B cell (primary cell): ENCODE data around the gene LRIG1. TPM values are rescaled to one million over a fixed set of nuclear protein-coding genes. Genes with fewer than 3 reads are reported as not detected.

Experiments
- ATAC-seq: fragments of 200-7000 bp; cut with Tn5 transposase; one replicate; pipeline ENCODE4 v1.10.0; 2021; ENCODE audit warnings: low read depth, mild to moderate bottlenecking, moderate number of reproducible peaks, moderate library complexity
- CTCF ChIA-PET: fragments of 350-600 bp; sonication (Branson Sonifier 250); formaldehyde crosslinking; loops from one replicate; lab custom pipeline; 2021; ENCODE audit warnings: antibody characterized with exemption, inconsistent platforms; lab: Charles Lee
- POLR2A ChIA-PET: fragments of 350-600 bp; sonication (Branson Sonifier 250); formaldehyde crosslinking; loops from one replicate; lab custom pipeline; 2021; ENCODE audit warnings: antibody characterized with exemption; lab: Charles Lee
- DNase-seq: peaks from one replicate; pipeline ENCODE4 v3.0.0; 2013
- H2AFZ ChIP-seq: 2 replicates; pipeline ENCODE4 v1.6.1; 2012; ENCODE audit warnings: mild to moderate bottlenecking, low read depth, low read length; ENCODE audit not compliant: insufficient read depth, poor library complexity, severe bottlenecking
- H3K27ac ChIP-seq, 2 donors: 1 replicate in 1 of 2; 2 replicates in 1 of 2; pipeline ENCODE4 v1.5.1; 2012 to 2013; ENCODE audit warnings: low read length in 2 of 2, mild to moderate bottlenecking in 2 of 2, moderate library complexity in 1 of 2
- H3K27me3 ChIP-seq, 4 experiments: fragments of 200-600 bp in 1 of 4; sonication (generic) in 1 of 4; replicated peaks in 1 of 4; 1 replicate in 2 of 4; 2 replicates in 2 of 4; pipeline versions ENCODE4 v1.6.1 to v1.7.0; 2013 to 2016; ENCODE audit warnings: low read length in 3 of 4, mild to moderate bottlenecking in 2 of 4, mixed read lengths in 1 of 4, moderate library complexity in 1 of 4; ENCODE audit not compliant: insufficient read depth in 4 of 4, control insufficient read depth in 3 of 4; ENCODE audit errors: control extremely low read depth in 1 of 4
- H3K36me3 ChIP-seq, 2 experiments: replicated peaks in 1 of 2; 1 replicate in 1 of 2; 2 replicates in 1 of 2; pipeline versions ENCODE4 v1.6.1 to v1.7.1; 2013; ENCODE audit warnings: low read length in 1 of 2; ENCODE audit not compliant: insufficient read depth in 2 of 2, control insufficient read depth in 1 of 2; ENCODE audit errors: control extremely low read depth in 1 of 2, extremely low read depth in 1 of 2
- H3K4me1 ChIP-seq, 2 donors: fragments of 200-600 bp in 1 of 2; sonication (generic) in 1 of 2; 1 replicate in 1 of 2; 2 replicates in 1 of 2; pipeline versions ENCODE4 v1.5.1 to v1.6.1; 2013 to 2017; ENCODE audit warnings: low read length in 2 of 2; ENCODE audit not compliant: control insufficient read depth in 2 of 2, insufficient read depth in 2 of 2
- H3K4me2 ChIP-seq: replicated peaks from 2 replicates; pipeline ENCODE3; 2012; ENCODE audit warnings: mild to moderate bottlenecking, low read depth, low read length; ENCODE audit not compliant: poor library complexity, severe bottlenecking
- H3K4me3 ChIP-seq, 5 experiments: fragments of 200-600 bp in 1 of 5; sonication (generic) in 1 of 5; 1 replicate in 3 of 5; 2 replicates in 2 of 5; pipeline versions ENCODE4 v1.5.1 to v1.7.0; 2011 to 2016; ENCODE audit warnings: low read length in 4 of 5, mild to moderate bottlenecking in 4 of 5, low read depth in 2 of 5, control low read depth in 1 of 5, moderate library complexity in 1 of 5; ENCODE audit not compliant: insufficient read depth in 1 of 5; ENCODE audit errors: control extremely low read depth in 1 of 5, extremely low read depth in 1 of 5
- H3K79me2 ChIP-seq: fragments of 200-600 bp; sonication (generic); one replicate; pipeline ENCODE4 v1.6.0; 2016; ENCODE audit warnings: low read length; ENCODE audit not compliant: control insufficient read depth, insufficient read depth
- H3K9ac ChIP-seq: fragments of 200-600 bp; sonication (generic); 2 replicates; pipeline ENCODE4 v1.6.1; 2017; ENCODE audit warnings: mild to moderate bottlenecking, low read length, moderate library complexity
- H3K9me3 ChIP-seq, 3 donors: one replicate each; pipeline versions ENCODE4 v1.6.1 to v1.7.1; 2013; ENCODE audit warnings: low read length in 2 of 3; ENCODE audit not compliant: control insufficient read depth in 2 of 3, insufficient read depth in 1 of 3; ENCODE audit errors: control extremely low read depth in 1 of 3
- H4K20me1 ChIP-seq: 2 replicates; pipeline ENCODE4 v1.6.0; 2012; ENCODE audit warnings: mild to moderate bottlenecking, low read length; ENCODE audit not compliant: insufficient read depth, control insufficient read depth, poor library complexity, severe bottlenecking
- H3K27ac Mint-ChIP-seq: one replicate; pipeline ENCODE4 v1.8.0; 2021; ENCODE audit warnings: mixed read lengths
- H3K27me3 Mint-ChIP-seq: one replicate; pipeline ENCODE4 v1.8.0; 2021; ENCODE audit warnings: mixed read lengths
- H3K4me1 Mint-ChIP-seq: one replicate; pipeline ENCODE4 v1.8.0; 2021; ENCODE audit warnings: mixed read lengths
- H3K4me3 Mint-ChIP-seq: one replicate; pipeline ENCODE4 v1.8.0; 2021; ENCODE audit warnings: mixed read lengths
- H3K9me3 Mint-ChIP-seq: one replicate; pipeline ENCODE4 v1.8.0; 2022; ENCODE audit warnings: mixed read lengths; ENCODE audit not compliant: insufficient read depth
- EZH2 ChIP-seq: IDR thresholded peaks from 2 replicates; pipeline ENCODE4 v1.6.1; 2012; ENCODE audit warnings: borderline replicate concordance, low read depth, mild to moderate bottlenecking, moderate library complexity, low read length; ENCODE audit not compliant: insufficient read depth, poor library complexity, severe bottlenecking
- WGBS: methylation state at CpG from one replicate; pipeline ENCODE4 v1.1.5; 2013; ENCODE audit warnings: missing lambda C conversion rate; ENCODE audit not compliant: insufficient coverage; 5-methylcytosine and 5-hydroxymethylcytosine counted together
- intact Hi-C: fragments of 100-400 bp; cut with micrococcal nuclease; formaldehyde crosslinking; loops from one replicate; pipeline ENCODE4 v1.10.0; 2022
- polyA plus RNA-seq: library from polyadenylated mRNA; depleted of rRNA; stranded (reverse); fragments of >200 nt; gene quantifications from 2 replicates; pipeline ENCODE4 v1.2.3, GENCODE V29; 2012
- total RNA-seq, 2 donors: library from RNA; stranded (reverse); fragments of 120-200 nt in 1 of 2; gene quantifications; 1 replicate in 1 of 2; 2 replicates in 1 of 2; pipeline versions ENCODE4 v1.2.3 to v1.2.4, GENCODE V29; 2013 to 2022
- TF ChIP-seq, protein P1 (sequence below): fragments of 200-600 bp; IDR thresholded peaks from one replicate; pipeline ENCODE4 v1.8.0; 2022; ENCODE audit warnings: antibody characterized with exemption, mild to moderate bottlenecking

Gene LRIG1
- total and polyA plus RNA-seq, 2 donors (not counting 1 experiment from before 2014, with no cell fraction given), result 9.2 to 12.4 TPM

DNA sequence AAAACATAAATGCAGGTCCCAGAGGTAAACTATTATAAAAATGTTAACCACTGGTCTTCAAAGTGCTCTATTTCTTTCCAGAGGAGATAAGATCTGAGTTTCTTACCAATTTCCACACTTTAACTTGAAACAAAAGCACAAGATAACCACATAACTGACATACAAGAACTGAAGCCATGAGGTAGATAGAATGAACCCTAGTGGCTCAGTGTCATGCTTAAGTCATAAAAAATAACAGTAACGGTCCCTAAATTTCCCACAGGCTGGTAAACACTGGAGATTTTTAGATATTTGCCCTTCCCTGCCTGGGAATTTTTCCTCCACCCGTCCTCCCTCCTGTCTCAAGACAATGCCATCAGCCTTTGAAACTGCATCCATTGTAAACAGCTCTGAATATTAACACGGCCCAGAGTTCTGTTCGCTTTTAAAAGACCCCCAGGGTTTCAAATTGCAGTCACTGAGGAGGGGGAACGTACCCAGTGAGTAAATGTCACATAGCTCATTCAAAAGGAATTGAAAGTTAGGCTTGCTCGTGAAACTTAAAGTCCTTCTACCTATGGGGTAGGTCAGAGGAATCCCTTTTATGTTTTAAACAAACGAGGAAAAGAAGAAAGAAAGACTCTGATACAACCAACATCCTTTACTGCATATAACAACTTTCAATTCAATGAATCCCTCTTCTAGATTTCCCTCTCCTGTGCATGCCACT, 5.7 kb downstream of the LRIG1 start:
- Histone ChIP-seq H2AFZ (no peak overlapping the region), H3K27me3 (peaks cover 0 to 25% (median 18%) of the 10 kb centered on the region in 4 experiments), H3K4me3 (no peak overlapping the region), H3K4me1 (peaks cover 20 to 21% of the 10 kb centered on the region in 2 donors), H3K27ac (no peak overlapping the region), H3K9ac (no peak overlapping the region), H3K4me2 (no peak overlapping the region), H3K79me2 (peaks cover 4% of the 10 kb centered on the region), H4K20me1 (no peaks in the 10 kb centered on the region), H3K9me3 (no peaks in the 10 kb centered on the region), H3K36me3 (no peaks in the 10 kb centered on the region)
- no peak overlapping the region for H3K27ac Mint-ChIP-seq
- 83% methylated on average over 4 of the region's 7 CpGs for WGBS
- H3K4me1 Mint-ChIP-seq, result peaks cover 25% of the 10 kb centered on the region
- H3K27me3 Mint-ChIP-seq, result peaks cover 59% of the 10 kb centered on the region
- ATAC-seq (no peak), DNase-seq (no peak)
- TF ChIP-seq EZH2, result no peak
- TF ChIP-seq, protein P1, sequence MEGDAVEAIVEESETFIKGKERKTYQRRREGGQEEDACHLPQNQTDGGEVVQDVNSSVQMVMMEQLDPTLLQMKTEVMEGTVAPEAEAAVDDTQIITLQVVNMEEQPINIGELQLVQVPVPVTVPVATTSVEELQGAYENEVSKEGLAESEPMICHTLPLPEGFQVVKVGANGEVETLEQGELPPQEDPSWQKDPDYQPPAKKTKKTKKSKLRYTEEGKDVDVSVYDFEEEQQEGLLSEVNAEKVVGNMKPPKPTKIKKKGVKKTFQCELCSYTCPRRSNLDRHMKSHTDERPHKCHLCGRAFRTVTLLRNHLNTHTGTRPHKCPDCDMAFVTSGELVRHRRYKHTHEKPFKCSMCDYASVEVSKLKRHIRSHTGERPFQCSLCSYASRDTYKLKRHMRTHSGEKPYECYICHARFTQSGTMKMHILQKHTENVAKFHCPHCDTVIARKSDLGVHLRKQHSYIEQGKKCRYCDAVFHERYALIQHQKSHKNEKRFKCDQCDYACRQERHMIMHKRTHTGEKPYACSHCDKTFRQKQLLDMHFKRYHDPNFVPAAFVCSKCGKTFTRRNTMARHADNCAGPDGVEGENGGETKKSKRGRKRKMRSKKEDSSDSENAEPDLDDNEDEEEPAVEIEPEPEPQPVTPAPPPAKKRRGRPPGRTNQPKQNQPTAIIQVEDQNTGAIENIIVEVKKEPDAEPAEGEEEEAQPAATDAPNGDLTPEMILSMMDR, result no peak
- no peak overlapping the region for H3K4me3 Mint-ChIP-seq
- H3K9me3 Mint-ChIP-seq, result no peaks in the 10 kb centered on the region
- POLR2A ChIA-PET, result no interaction called here
- intact Hi-C loops, result no loop called here
- CTCF ChIA-PET, result no interaction called here

DNA sequence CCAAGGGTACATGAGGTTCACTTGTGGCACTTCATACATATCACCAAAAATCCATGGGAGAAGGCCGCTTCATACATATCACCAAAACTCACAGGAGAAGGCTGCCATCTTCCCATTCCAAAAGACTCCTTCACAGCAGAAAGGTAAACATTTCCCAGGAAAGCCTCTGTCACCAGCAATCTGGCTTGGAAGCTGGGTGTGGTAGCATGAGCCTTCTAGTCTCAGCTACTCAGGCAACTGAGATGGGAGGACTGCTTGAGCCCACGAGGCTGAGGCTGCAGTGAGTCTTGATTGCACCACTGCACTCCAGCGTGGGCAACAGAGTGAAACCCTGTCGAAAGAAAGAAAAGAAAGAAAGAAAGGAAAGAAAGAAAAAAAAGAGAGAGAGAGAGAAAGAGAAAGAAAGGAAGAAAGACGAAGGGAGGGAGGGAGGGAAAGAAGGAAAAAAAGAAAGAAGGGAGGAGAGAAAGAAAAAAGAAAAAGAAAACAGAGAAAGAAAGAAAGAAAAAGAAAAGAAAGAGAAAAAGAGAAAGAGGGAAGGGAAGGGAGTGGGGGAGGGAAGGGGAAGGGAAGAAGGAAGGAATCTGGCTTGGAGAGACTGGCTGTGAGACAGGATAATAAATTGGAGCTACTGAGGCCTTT, 7.2 kb downstream of the LRIG1 start:
- CTCF ChIA-PET, result interaction anchor here (1.1 kb wide), 2 partner anchors 20 to 322 kb away, joined by 3 read pairs; no protein-coding TSS in a partner anchor
- no peak overlapping the region for H3K4me2 ChIP-seq
- no peaks in the 10 kb centered on the region for H4K20me1 ChIP-seq
- no peak overlapping the region for H3K4me3 ChIP-seq
- H3K79me2 ChIP-seq, result peaks cover 4% of the 10 kb centered on the region
- WGBS, result 72% methylated on average over 5 of the region's 5 CpGs
- H3K27ac ChIP-seq, result no peak overlapping the region
- no peak overlapping the region for H3K9ac ChIP-seq
- no peak overlapping the region for H2AFZ ChIP-seq
- no peaks in the 10 kb centered on the region for H3K9me3 ChIP-seq
- intact Hi-C loops, result no loop called here
- H3K27me3 Mint-ChIP-seq, result peaks cover 45% of the 10 kb centered on the region
- peaks cover 19% of the 10 kb centered on the region for H3K4me1 Mint-ChIP-seq
- TF ChIP-seq, protein P1, result no peak
- no peak for TF ChIP-seq EZH2
- H3K36me3 ChIP-seq, result no peaks in the 10 kb centered on the region
- ATAC-seq, result no peak
- H3K27ac Mint-ChIP-seq, result no peak overlapping the region
- peaks cover 9 to 13% of the 10 kb centered on the region in 2 donors for H3K4me1 ChIP-seq
- H3K4me3 Mint-ChIP-seq, result no peak overlapping the region
- no peaks in the 10 kb centered on the region for H3K9me3 Mint-ChIP-seq
- POLR2A ChIA-PET, result no interaction called here
- H3K27me3 ChIP-seq, result peaks cover 0 to 15% (median 10%) of the 10 kb centered on the region in 4 experiments
- DNase-seq, result no peak
